LNCaP clone FGC (cell line): ENCODE results near the gene EXOC6B.

Experiments
- DNase-seq: peaks from one replicate; pipeline ENCODE4 v3.0.0-alpha.2; 2011; ENCODE audit warnings: low read depth
- H3K4me3 ChIP-seq: 2 replicates; pipeline ENCODE4 v1.5.1; 2011; ENCODE audit warnings: mild to moderate bottlenecking, low read depth, low read length, control low read depth
- CTCF ChIP-seq: IDR thresholded peaks from 2 replicates; pipeline ENCODE4 v1.5.1; 2012; ENCODE audit warnings: mild to moderate bottlenecking; ENCODE audit not compliant: control insufficient read depth, insufficient read depth; ENCODE audit errors: extremely low read depth

EXOC6B gene

GRCh38 chr2:72859831-72860262 lies 34.0 kb upstream of the EXOC6B start:
- peak; percentile 65 for TF ChIP-seq CTCF
- H3K4me3 ChIP-seq, result no peak overlapping the region
- peak; percentile 25 for DNase-seq

- DNase-seq, result no peak
- no peak overlapping the region for H3K4me3 ChIP-seq
- no peak for TF ChIP-seq CTCF
Observed at GRCh38 chr2:72851333-72851732, 25.5 kb upstream of the EXOC6B start.

- TF ChIP-seq CTCF, result no peak
Observed at GRCh38 chr2:72849138-72849462, 23.3 kb upstream of the EXOC6B start.

GRCh38 chr2:72848436-72849137 lies 22.8 kb upstream of the EXOC6B start:
- H3K4me3 ChIP-seq, result no peak overlapping the region
- DNase-seq, result no peak
- no peak for TF ChIP-seq CTCF

More at GRCh38 chr2:72849138-72849462, 23.3 kb upstream of the EXOC6B start:
- no peak overlapping the region for H3K4me3 ChIP-seq
- DNase-seq, result no peak

GRCh38 chr2:72847534-72848315 lies 21.9 kb upstream of the EXOC6B start:
- no peak for DNase-seq
- H3K4me3 ChIP-seq, result no peak overlapping the region
- no peak for TF ChIP-seq CTCF

GRCh38 chr2:72846171-72847095 lies 20.6 kb upstream of the EXOC6B start:
- no peak for TF ChIP-seq CTCF
- DNase-seq, result no peak
- no peak overlapping the region for H3K4me3 ChIP-seq
